WTC11 (cell line): Measurements from ENCODE around the gene BBOF1. TPM values are rescaled to one million over a fixed set of nuclear protein-coding genes. Genes with fewer than 3 reads are reported as not detected.

ENCODE experiments used
- ATAC-seq: fragments of 200-7000 bp; cut with Tn5 transposase; 2 replicates; pipeline ENCODE4 v1.10.0; 2021; ENCODE audit warnings: mild to moderate bottlenecking, moderate library complexity
- CTCF ChIA-PET: fragments of 300-600 bp; sonication (Branson Sonifier 250); formaldehyde crosslinking; loops from one replicate; lab custom pipeline; 2021; ENCODE audit warnings: antibody characterized with exemption; lab: Charles Lee
- POLR2A ChIA-PET: fragments of 350-600 bp; sonication (Branson Sonifier 250); formaldehyde crosslinking; loops from one replicate; lab custom pipeline; 2021; ENCODE audit warnings: antibody characterized with exemption; lab: Charles Lee
- DNase-seq: peaks from one replicate; pipeline ENCODE4 v3.0.0; 2021; ENCODE audit warnings: low spot score
- H3K27ac Mint-ChIP-seq: 2 replicates; pipeline ENCODE4 v1.8.0; 2021; ENCODE audit warnings: mixed read lengths
- H3K27me3 Mint-ChIP-seq: 2 replicates; pipeline ENCODE4 v1.8.0; 2021; ENCODE audit warnings: low read depth, mild to moderate bottlenecking, moderate library complexity, mixed read lengths
- H3K36me3 Mint-ChIP-seq: 2 replicates; pipeline ENCODE4 v1.8.0; 2021; ENCODE audit warnings: mixed read lengths
- H3K4me1 Mint-ChIP-seq: 2 replicates; pipeline ENCODE4 v1.8.0; 2022; ENCODE audit warnings: mixed read lengths
- H3K4me3 Mint-ChIP-seq: 2 replicates; pipeline ENCODE4 v1.8.0; 2021; ENCODE audit warnings: mild to moderate bottlenecking, moderate library complexity, mixed read lengths
- H3K9me3 Mint-ChIP-seq: 2 replicates; pipeline ENCODE4 v1.8.0; 2021; ENCODE audit warnings: mixed read lengths
- AFF4 ChIP-seq: sonication (generic); formaldehyde crosslinking; IDR thresholded peaks from 2 replicates; pipeline ENCODE4 v1.8.1; 2023; ENCODE audit warnings: mild to moderate bottlenecking, missing genetic modification reagents, borderline replicate concordance
- ATF2 ChIP-seq: sonication (generic); formaldehyde crosslinking; IDR thresholded peaks from 2 replicates; pipeline ENCODE4 v1.8.1; 2022; ENCODE audit warnings: low read depth, missing genetic modification reagents, borderline replicate concordance
- ERG ChIP-seq: fragments of 250-450 bp; sonication (Bioruptor Pico); IDR thresholded peaks from 2 replicates; pipeline ENCODE4 v1.8.0; 2021; ENCODE audit warnings: mild to moderate bottlenecking
- JUN ChIP-seq: sonication (generic); formaldehyde crosslinking; IDR thresholded peaks from 2 replicates; pipeline ENCODE4 v1.8.0; 2023; ENCODE audit warnings: mild to moderate bottlenecking, missing genetic modification reagents
- NFATC4 ChIP-seq: fragments of 250-450 bp; sonication (Bioruptor Pico); IDR thresholded peaks from 2 replicates; pipeline ENCODE4 v1.9.0; 2021; ENCODE audit warnings: mild to moderate bottlenecking
- PRDM15 ChIP-seq: sonication (generic); formaldehyde crosslinking; IDR thresholded peaks from 2 replicates; pipeline ENCODE4 v1.8.0; 2022; ENCODE audit warnings: missing genetic modification reagents
- TEAD1 ChIP-seq: sonication (generic); formaldehyde crosslinking; IDR thresholded peaks from 2 replicates; pipeline ENCODE4 v1.8.0; 2022; ENCODE audit warnings: mild to moderate bottlenecking, missing genetic modification reagents
- ZBTB21 ChIP-seq: sonication (generic); formaldehyde crosslinking; IDR thresholded peaks from 2 replicates; pipeline ENCODE4 v1.8.1; 2023; ENCODE audit warnings: mild to moderate bottlenecking, missing genetic modification reagents, borderline replicate concordance
- ZNF263 ChIP-seq: sonication (generic); formaldehyde crosslinking; IDR thresholded peaks from 2 replicates; pipeline ENCODE4 v1.8.1; 2022; ENCODE audit warnings: low read depth, mild to moderate bottlenecking, moderate library complexity, missing genetic modification reagents
- ZNF423 ChIP-seq: fragments of 250-450 bp; sonication (Bioruptor Pico); IDR thresholded peaks from 2 replicates; pipeline ENCODE4 v2.1.2; 2022; ENCODE audit warnings: mild to moderate bottlenecking, moderate library complexity
- ZNF425 ChIP-seq: fragments of 250-450 bp; sonication (Bioruptor Pico); conservative IDR thresholded peaks from 2 replicates; pipeline ENCODE4 v1.9.0; 2021; ENCODE audit warnings: mild to moderate bottlenecking
- ZNF512 ChIP-seq: sonication (generic); formaldehyde crosslinking; IDR thresholded peaks from 2 replicates; pipeline ENCODE4 v1.8.1; 2022; ENCODE audit warnings: missing genetic modification reagents, borderline replicate concordance
- total RNA-seq: library from RNA; stranded (reverse); gene quantifications from 3 replicates; pipeline ENCODE4 v1.2.3, GENCODE V29; 2021

BBOF1 gene
- total RNA-seq, 1 experiment from 2014 or later: 0.98 TPM

- TF ChIP-seq ZNF425 (CRISPR knock-in tag): no peak
- TF ChIP-seq NFATC4 (CRISPR knock-in tag): no peak
- TF ChIP-seq ATF2: no peak
- TF ChIP-seq ZNF263 (CRISPR knock-in tag): no peak
Observed at GRCh38 chr14:74015176-74015575, 4.0 kb upstream of the BBOF1 start (continued).

GRCh38 chr14:74015963-74016362 is 3.2 kb upstream of the BBOF1 start:
- TF ChIP-seq ZBTB21 (CRISPR knock-in tag) (no peak), ZNF423 (CRISPR knock-in tag) (no peak), JUN (CRISPR knock-in tag) (no peak), AFF4 (CRISPR knock-in tag) (no peak), TEAD1 (CRISPR knock-in tag) (no peak), PRDM15 (CRISPR knock-in tag) (no peak), ERG (no peak), ZNF512 (CRISPR knock-in tag) (no peak)
- Mint-ChIP-seq H3K27ac (no peak overlapping the region), H3K9me3 (no peaks in the 10 kb centered on the region), H3K4me1 (peaks cover 6% of the 10 kb centered on the region), H3K36me3 (no peaks in the 10 kb centered on the region), H3K27me3 (peaks cover 21% of the 10 kb centered on the region), H3K4me3 (no peak overlapping the region)
- CTCF ChIA-PET: no interaction called here
- no peak for ATAC-seq
- POLR2A ChIA-PET: no interaction called here
- DNase-seq: no peak
